GM23248 (cell line): ENCODE results near the gene KLK1. TPM values are rescaled to one million over a fixed set of nuclear protein-coding genes. Genes with fewer than 3 reads are reported as not detected.

Source experiments
- DNase-seq: peaks from one replicate; pipeline ENCODE4 v3.0.0-alpha.2; 2015
- H2AFZ ChIP-seq: fragments of 200-600 bp; sonication (generic); 2 replicates; pipeline ENCODE4 v1.6.1; 2016; ENCODE audit warnings: antibody characterized with exemption
- H3F3A ChIP-seq: fragments of 200-600 bp; sonication (generic); 2 replicates; pipeline ENCODE4 v1.6.1; 2016; ENCODE audit warnings: mild to moderate bottlenecking, antibody characterized with exemption, mixed run types; ENCODE audit not compliant: insufficient read depth
- H3K27ac ChIP-seq: fragments of 200-600 bp; sonication (generic); 2 replicates; pipeline ENCODE4 v1.5.1; 2016; ENCODE audit warnings: mild to moderate bottlenecking
- H3K27me3 ChIP-seq: fragments of 200-600 bp; sonication (generic); replicated peaks from 2 replicates; pipeline ENCODE4 v1.6.1; 2016; ENCODE audit warnings: mild to moderate bottlenecking; ENCODE audit not compliant: insufficient read depth
- H3K36me3 ChIP-seq: fragments of 200-600 bp; sonication (generic); 2 replicates; pipeline ENCODE4 v1.6.1; 2016; ENCODE audit warnings: low read depth, mild to moderate bottlenecking
- H3K4me1 ChIP-seq: fragments of 200-600 bp; sonication (generic); 2 replicates; pipeline ENCODE4 v1.6.1; 2016; ENCODE audit warnings: mild to moderate bottlenecking; ENCODE audit not compliant: insufficient read depth
- H3K4me2 ChIP-seq: fragments of 200-600 bp; sonication (generic); one replicate; pipeline ENCODE4 v1.6.1; 2016; ENCODE audit warnings: mild to moderate bottlenecking; ENCODE audit not compliant: unreplicated experiment
- H3K4me3 ChIP-seq: fragments of 200-600 bp; sonication (generic); 2 replicates; pipeline ENCODE4 v1.5.1; 2016; ENCODE audit warnings: mild to moderate bottlenecking
- H3K79me2 ChIP-seq: fragments of 200-600 bp; sonication (generic); 2 replicates; pipeline ENCODE4 v1.6.1; 2016; ENCODE audit warnings: mild to moderate bottlenecking; ENCODE audit not compliant: insufficient read depth
- H3K9ac ChIP-seq: fragments of 200-600 bp; sonication (generic); 2 replicates; pipeline ENCODE4 v1.6.1; 2016; ENCODE audit warnings: mild to moderate bottlenecking
- H3K9me2 ChIP-seq: fragments of 200-600 bp; sonication (generic); 2 replicates; pipeline ENCODE4 v1.6.1; 2016; ENCODE audit warnings: mixed run types, mild to moderate bottlenecking, moderate library complexity; ENCODE audit not compliant: insufficient read depth
- H3K9me3 ChIP-seq: fragments of 200-600 bp; sonication (generic); one replicate; pipeline ENCODE4 v1.6.1; 2017; ENCODE audit warnings: low read depth
- H4K20me1 ChIP-seq: fragments of 200-600 bp; sonication (generic); 2 replicates; pipeline ENCODE4 v1.6.0; 2016; ENCODE audit not compliant: insufficient read depth
- EZH2 ChIP-seq: fragments of 200-600 bp; sonication (generic); IDR thresholded peaks from 2 replicates; pipeline ENCODE4 v1.6.1; 2018; ENCODE audit warnings: antibody characterized with exemption, mild to moderate bottlenecking; ENCODE audit not compliant: insufficient read depth, poor library complexity, severe bottlenecking
- EZH2phosphoT487 ChIP-seq: fragments of 200-600 bp; sonication (generic); IDR thresholded peaks from 2 replicates; pipeline ENCODE4 v1.6.1; 2018; ENCODE audit warnings: antibody characterized with exemption, moderate library complexity, mild to moderate bottlenecking, low read depth; ENCODE audit not compliant: insufficient read depth
- WGBS, 2 experiments: methylation state at CpG; one replicate each; pipeline ENCODE4 v1.1.6; 2015 to 2017; ENCODE audit warnings: low lambda C conversion rate in 2 of 2, low coverage in 1 of 2; ENCODE audit errors: missing lambda C conversion rate in 2 of 2; 5-methylcytosine and 5-hydroxymethylcytosine counted together
- in situ Hi-C: fragments of 300-500 bp; cut with MboI; formaldehyde crosslinking; loops from 2 replicates; pipeline ENCODE4 v1.15.0; 2020
- polyA plus RNA-seq: library from polyadenylated mRNA; unstranded; fragments of >200 nt; fragmentation: Nextera tagmentation; extraction: Ambion mirVana; gene quantifications from 2 replicates; pipeline ENCODE4 v1.2.1, GENCODE V29; 2016
- total RNA-seq: library from RNA; depleted of rRNA; stranded (reverse); fragments of >200 nt; shearing (Covaris generic); gene quantifications from 2 replicates; pipeline ENCODE4 v1.2.3, GENCODE V29; 2014; rRNA removed

The KLK1 gene
- not detected in 2 replicates for total RNA-seq
- not detected in 2 replicates for polyA plus RNA-seq

DNA sequence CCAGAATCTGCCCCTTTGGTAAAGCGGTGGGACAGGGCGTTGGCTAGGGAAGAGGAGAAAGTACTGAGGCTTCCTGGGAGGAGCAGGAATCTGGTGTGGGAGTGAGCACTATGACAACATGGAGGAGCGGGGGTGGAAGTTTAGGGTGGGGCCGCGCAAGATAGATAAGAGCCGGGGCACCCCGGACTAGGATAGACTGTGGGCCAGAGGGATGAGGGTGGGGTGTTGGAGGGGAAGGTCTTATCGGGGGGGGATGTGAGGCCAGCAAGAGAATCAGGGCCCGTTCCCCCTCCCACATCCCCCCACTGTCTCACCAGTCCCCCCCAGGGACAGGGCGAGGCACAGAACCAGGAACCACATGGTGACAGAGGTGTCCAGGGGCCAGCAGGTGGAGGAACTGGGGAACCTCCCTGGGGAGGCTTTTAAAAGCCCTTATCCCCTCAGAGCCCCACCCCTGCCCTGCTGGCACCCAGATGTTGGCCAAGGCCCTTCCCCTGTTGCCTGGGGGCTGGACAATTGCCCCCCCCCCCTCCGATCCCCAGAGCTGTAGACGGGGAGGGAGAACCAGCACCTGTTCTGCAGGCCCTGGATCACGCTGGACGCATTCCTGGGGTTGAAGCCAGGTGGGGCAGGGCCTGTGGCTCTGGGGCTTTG, at the start of gene KLK1:
TSS of gene KLK1 (minus strand) at position 399 of the 654 bp plus-strand sequence. CDS start at position 360, 39 bp downstream.
- Histone ChIP-seq H3K4me1 (no peaks in the 10 kb centered on the region), H3K27me3 (peaks cover 37% of the 10 kb centered on the region), H3K79me2 (no peaks in the 10 kb centered on the region), H3K27ac (no peak within 1 kb of the TSS), H3K36me3 (no peaks in the 10 kb centered on the region), H4K20me1 (no peaks in the 10 kb centered on the region), H3K9me3 (no peaks in the 10 kb centered on the region), H3F3A (no peaks in the 10 kb centered on the region), H3K9me2 (no peaks in the 10 kb centered on the region), H3K4me3 (no peak within 1 kb of the TSS), H3K4me2 (no peak within 1 kb of the TSS), H2AFZ (no peak within 1 kb of the TSS), H3K9ac (no peak within 1 kb of the TSS)
- WGBS, 2 experiments = 27 to 31% methylated on average over 10 to 14 of the region's 14 CpGs
- no peak for DNase-seq
- in situ Hi-C loops = no loop called here
- TF ChIP-seq EZH2phosphoT487 (no peak), EZH2 (no peak)

DNA sequence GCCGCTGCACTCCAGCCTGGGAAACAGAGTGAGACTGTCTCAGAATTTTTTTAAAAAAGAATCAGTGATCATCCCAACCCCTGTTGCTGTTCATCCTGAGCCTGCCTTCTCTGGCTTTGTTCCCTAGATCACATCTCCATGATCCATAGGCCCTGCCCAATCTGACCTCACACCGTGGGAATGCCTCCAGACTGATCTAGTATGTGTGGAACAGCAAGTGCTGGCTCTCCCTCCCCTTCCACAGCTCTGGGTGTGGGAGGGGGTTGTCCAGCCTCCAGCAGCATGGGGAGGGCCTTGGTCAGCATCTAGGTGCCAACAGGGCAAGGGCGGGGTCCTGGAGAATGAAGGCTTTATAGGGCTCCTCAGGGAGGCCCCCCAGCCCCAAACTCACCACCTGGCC, 49.5 kb upstream of the KLK1 start, which contains the start of gene KLK2:
TSS of gene KLK2 (plus strand) at position 384 of the 400 bp plus-strand sequence. CDS start 35 bp downstream, outside the sequence.
- no peak within 1 kb of the TSS for H3K4me3 ChIP-seq
- no peaks in the 10 kb centered on the region for H4K20me1 ChIP-seq
- H3K9me3 ChIP-seq = no peaks in the 10 kb centered on the region
- no peaks in the 10 kb centered on the region for H3F3A ChIP-seq
- H3K36me3 ChIP-seq = no peaks in the 10 kb centered on the region
- in situ Hi-C loops = no loop called here
- H3K9ac ChIP-seq = no peak within 1 kb of the TSS
- peaks cover 7% of the 10 kb centered on the region; the same call in 1 of the 2 replicates for H3K27me3 ChIP-seq
- DNase-seq = no peak
- no peak within 1 kb of the TSS for H3K27ac ChIP-seq
- H3K79me2 ChIP-seq = no peaks in the 10 kb centered on the region
- H3K4me1 ChIP-seq = no peaks in the 10 kb centered on the region
- H2AFZ ChIP-seq = no peak within 1 kb of the TSS
- 38 to 41% methylated on average over 3 of the region's 3 CpGs for WGBS, 2 experiments
- H3K4me2 ChIP-seq = no peak within 1 kb of the TSS
- no peak for TF ChIP-seq EZH2
- no peak for TF ChIP-seq EZH2phosphoT487
- no peaks in the 10 kb centered on the region for H3K9me2 ChIP-seq

DNA sequence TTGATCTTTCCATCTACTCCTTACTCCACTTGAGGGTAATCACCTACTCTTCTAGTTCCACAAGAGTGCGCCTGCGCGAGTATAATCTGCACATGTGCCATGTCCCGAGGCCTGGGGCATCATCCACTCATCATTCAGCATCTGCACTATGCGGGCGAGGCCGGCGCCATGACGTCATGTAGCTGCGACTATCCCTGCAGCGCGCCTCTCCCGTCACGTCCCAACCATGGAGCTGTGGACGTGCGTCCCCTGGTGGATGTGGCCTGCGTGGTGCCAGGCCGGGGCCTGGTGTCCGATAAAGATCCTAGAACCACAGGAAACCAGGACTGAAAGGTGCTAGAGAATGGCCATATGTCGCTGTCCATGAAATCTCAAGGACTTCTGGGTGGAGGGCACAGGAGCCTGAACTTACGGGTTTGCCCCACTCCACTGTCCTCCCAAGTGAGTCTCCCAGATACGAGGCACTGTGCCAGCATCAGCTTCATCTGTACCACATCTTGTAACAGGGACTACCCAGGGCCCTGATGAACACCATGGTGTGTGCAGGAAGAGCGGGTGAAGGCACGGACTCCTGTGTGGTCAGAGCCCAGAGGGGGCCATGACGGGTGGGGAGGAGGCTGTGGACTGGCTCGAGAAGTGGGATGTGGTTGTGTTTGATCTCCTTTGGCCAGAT, 47.0 kb upstream of the KLK1 start:
- H3K4me2 ChIP-seq = no peak overlapping the region
- H3F3A ChIP-seq = no peaks in the 10 kb centered on the region
- no peaks in the 10 kb centered on the region for H3K4me1 ChIP-seq
- H3K27me3 ChIP-seq = no peaks in the 10 kb centered on the region
- H3K4me3 ChIP-seq = no peak overlapping the region
- H3K36me3 ChIP-seq = no peaks in the 10 kb centered on the region
- no peak overlapping the region for H3K9ac ChIP-seq
- in situ Hi-C loops = no loop called here
- no peak for DNase-seq
- 48% methylated on average over 25 to 26 of the region's 26 CpGs for WGBS, 2 experiments
- no peaks in the 10 kb centered on the region for H3K9me2 ChIP-seq
- H4K20me1 ChIP-seq = no peaks in the 10 kb centered on the region
- no peaks in the 10 kb centered on the region for H3K79me2 ChIP-seq
- H3K9me3 ChIP-seq = no peaks in the 10 kb centered on the region
- H2AFZ ChIP-seq = no peak overlapping the region
- H3K27ac ChIP-seq = no peak overlapping the region
- TF ChIP-seq EZH2 = no peak
- TF ChIP-seq EZH2phosphoT487 = no peak

DNA sequence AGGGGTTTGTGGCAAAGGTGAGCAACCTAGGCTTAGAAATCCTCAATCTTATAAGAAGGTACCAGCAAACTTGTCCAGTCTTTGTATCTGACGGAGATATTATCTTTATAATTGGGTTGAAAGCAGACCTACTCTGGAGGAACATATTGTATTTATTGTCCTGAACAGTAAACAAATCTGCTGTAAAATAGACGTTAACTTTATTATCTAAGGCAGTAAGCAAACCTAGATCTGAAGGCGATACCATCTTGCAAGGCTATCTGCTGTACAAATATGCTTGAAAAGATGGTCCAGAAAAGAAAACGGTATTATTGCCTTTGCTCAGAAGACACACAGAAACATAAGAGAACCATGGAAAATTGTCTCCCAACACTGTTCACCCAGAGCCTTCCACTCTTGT, 45.9 kb upstream of the KLK1 start:
- no peak for DNase-seq
- WGBS, 2 experiments = 21 to 26% methylated on average over 4 of the region's 4 CpGs
- in situ Hi-C loops = no loop called here

More for the DNA sequence above, 45.9 kb upstream of the KLK1 start:
- H2AFZ ChIP-seq = no peak overlapping the region
- no peaks in the 10 kb centered on the region for H3K27me3 ChIP-seq
- TF ChIP-seq EZH2phosphoT487 = no peak
- TF ChIP-seq EZH2 = no peak
- no peaks in the 10 kb centered on the region for H3K4me1 ChIP-seq
- H3K4me3 ChIP-seq = no peak overlapping the region
- H4K20me1 ChIP-seq = no peaks in the 10 kb centered on the region
- H3K9me3 ChIP-seq = no peaks in the 10 kb centered on the region
- no peak overlapping the region for H3K9ac ChIP-seq
- no peaks in the 10 kb centered on the region for H3K9me2 ChIP-seq
- no peaks in the 10 kb centered on the region for H3K79me2 ChIP-seq
- H3F3A ChIP-seq = no peaks in the 10 kb centered on the region
- no peaks in the 10 kb centered on the region for H3K36me3 ChIP-seq
- no peak overlapping the region for H3K4me2 ChIP-seq
- no peak overlapping the region for H3K27ac ChIP-seq
